T-helper 2 cell (primary cell): Measurements from ENCODE around the gene ZNF124.

Experiments
- DNase-seq, 5 experiments: peaks; one replicate each; pipeline versions ENCODE4 v3.0.0 to v3.0.0-alpha.2; 2012 to 2022

The ZNF124 gene

GRCh38 chr1:247111700-247112478 is 59.9 kb downstream of the ZNF124 start:
- no peak for DNase-seq

DNA sequence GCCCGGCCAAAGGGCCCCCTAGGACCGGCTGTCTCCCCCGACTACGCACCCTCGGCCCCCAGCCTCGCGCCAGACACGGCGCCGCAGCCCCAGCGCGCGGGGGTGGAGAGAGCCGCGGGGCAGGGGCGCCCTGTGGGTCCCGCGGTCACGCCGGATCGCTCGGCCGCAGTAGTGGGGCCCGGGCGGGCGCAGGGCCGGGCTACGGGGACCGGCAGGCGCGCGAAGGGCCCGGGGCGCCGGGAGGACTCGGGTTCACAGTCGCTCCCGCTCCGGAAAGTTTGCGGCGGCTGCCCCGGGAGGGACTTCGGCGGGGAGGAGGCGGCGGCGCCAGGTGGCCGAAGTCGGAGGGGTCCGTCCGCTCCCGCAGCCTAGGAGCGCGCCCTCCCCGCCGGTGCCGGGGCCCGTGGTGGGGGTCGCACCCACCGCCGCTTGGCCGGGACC is 60.5 kb downstream of the ZNF124 start:
- no peak for DNase-seq

GRCh38 chr1:247110627-247111258 is 61.1 kb downstream of the ZNF124 start:
- DNase-seq = peak in 1 of 5 experiments; percentile 37

DNA sequence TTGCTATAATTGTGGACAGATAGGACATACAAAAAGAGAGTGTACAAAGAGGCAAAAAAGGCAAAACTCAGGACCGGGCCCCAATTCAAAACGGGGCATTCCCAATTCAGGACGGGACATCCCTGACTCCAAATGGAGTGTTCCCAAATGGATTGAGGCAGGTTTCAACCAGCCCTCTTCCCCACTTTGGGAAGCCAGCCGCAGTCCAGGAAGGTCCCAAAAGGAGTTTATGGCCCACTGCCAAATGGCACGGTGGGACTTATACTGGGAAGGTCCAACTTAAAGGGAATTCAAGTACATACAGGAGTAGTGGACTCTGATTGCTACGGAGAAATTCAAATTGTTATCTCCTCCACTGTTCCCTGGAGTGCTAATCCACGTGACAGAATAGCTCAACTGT is 64.1 kb downstream of the ZNF124 start:
- no peak for DNase-seq

DNA sequence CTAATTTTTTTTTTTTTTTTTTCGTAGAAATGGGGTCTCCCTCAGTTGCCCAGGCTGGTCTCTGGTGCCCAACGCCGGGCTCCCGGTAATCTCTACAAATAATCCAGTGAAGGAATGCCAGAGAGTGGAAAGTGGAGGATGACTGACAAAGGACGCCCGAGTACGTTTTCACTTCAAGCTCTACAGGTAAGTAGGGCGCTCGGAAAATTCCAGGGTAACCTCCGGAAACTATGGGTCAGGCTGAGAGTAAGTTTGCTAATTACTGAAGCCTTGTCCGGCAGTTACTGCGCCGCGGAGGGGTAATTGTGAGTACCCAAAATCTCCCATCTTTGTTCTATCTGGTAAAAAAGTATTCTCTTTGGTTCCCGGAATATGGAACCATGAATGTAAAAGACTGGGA is 65.9 kb downstream of the ZNF124 start:
- no peak for DNase-seq
